ENCODE measurements around the gene DAB2. TPM values are rescaled to one million over a fixed set of nuclear protein-coding genes. Genes with fewer than 3 reads are reported as not detected.

The DAB2 gene
- total and polyA plus RNA-seq, 2 of the 8 experiments (the other 6 are each of a cell fraction or from before 2014, with no cell fraction given), result 2.6 to 4.9 TPM

DNA sequence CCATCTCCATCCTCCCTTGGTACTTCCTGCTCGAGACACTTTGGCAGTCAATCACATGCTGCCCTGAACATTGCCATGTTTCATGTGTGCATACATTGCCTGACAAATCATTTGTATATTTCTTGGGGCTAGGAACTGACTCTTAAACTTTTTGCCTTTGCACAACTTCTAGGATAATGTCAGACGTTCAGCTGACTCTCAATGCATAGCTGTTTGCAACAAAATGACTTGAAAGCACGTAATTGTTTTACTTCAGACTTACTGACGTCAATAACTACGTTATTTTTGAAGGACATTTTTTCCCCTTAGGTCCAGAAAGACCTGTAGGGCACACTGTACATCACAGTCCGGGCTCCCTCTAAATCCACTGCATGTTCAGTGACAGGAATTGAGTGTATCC, 37.4 kb upstream of the DAB2 start (continued):
- TF ChIP-seq POLR2A (IDR thresholded peaks at IDR 0.05; ENCODE audit: control extremely low read depth in 1 of 2, low read depth in 2 of 2, low read length in 2 of 2) (no peak), SP2 (IDR thresholded peaks at IDR 0.05; ENCODE audit: low read length) (no peak), SIN3A (conservative IDR thresholded peaks at IDR 0.05 in 1 of 2, IDR thresholded peaks at IDR 0.05 in 1 of 2; ENCODE audit: low read depth in 1 of 2, low read length in 2 of 2) (no peak)
